Globus pallidus (tissue), 1 donor: ENCODE data around the gene PROB1.
"Not testable (repeated sequence)": the region's sequence is repeated elsewhere in the genome, so short reads cannot be mapped to it uniquely, and the experiment has no call there.

ENCODE experiments used
- DNase-seq: peaks from one replicate; pipeline ENCODE4 v3.0.0-alpha.2; 2015; ENCODE audit warnings: low spot score

The PROB1 gene

DNA sequence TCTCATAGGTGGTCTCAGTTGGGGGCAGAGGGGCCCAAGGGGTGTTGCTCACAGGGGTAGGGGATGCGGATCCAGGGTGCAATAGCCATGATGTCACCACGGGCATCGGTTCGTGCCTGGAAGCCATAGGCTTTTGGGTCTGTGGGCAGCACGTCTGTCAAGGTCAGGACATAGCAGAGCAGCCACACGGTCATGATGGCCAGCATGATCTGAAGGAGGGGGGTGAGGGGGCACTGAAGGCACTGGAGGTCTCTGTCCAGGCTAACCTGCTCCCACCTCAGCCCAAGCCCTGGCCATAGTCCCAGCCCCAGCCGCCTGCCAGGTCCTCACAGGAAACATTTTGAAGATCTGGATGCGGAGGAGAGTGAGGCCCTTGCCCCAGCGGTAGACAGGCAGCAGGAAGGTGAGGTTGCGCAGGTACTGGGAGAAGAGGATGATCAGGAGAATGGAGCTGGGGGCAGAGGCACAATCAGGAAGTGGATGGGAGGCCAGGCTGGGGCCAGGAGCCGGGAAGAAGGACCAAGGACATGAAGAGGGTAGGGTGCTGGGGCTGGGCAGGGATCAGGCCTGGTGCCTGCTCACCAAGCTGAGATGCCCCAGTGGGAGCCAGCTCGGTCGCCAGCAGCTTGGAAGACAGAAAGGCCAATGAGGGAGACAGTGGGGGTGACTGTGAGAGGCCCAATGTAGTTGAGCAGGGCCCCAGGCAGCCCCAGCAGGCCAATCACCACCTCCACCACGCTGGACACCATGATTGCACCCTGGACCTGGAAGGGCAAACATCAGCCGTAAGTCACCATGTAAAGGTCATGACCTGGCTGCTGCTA, 15.1 kb downstream of the PROB1 start:
- no peak for DNase-seq

DNA sequence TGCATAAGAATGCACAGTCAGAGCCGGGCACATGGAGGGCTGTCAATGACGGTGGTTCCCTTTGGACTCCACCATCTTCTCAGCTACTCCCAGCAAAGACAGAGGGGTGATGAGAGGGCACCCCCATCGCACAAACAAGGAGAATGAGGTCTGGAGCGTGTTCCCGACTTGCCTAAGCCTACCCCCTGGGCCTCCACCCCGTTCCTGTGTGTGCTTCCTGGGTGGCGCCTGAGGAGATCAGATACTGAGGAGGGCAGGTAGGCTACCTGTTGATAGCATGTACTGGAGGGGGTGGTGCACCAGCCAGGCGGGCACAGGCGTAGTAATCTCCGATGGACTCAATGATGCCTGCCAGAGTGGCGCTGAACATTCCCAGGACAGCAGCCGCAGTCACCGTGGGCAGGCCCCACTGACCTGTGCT, 16.0 kb downstream of the PROB1 start:
- DNase-seq = no peak

DNA sequence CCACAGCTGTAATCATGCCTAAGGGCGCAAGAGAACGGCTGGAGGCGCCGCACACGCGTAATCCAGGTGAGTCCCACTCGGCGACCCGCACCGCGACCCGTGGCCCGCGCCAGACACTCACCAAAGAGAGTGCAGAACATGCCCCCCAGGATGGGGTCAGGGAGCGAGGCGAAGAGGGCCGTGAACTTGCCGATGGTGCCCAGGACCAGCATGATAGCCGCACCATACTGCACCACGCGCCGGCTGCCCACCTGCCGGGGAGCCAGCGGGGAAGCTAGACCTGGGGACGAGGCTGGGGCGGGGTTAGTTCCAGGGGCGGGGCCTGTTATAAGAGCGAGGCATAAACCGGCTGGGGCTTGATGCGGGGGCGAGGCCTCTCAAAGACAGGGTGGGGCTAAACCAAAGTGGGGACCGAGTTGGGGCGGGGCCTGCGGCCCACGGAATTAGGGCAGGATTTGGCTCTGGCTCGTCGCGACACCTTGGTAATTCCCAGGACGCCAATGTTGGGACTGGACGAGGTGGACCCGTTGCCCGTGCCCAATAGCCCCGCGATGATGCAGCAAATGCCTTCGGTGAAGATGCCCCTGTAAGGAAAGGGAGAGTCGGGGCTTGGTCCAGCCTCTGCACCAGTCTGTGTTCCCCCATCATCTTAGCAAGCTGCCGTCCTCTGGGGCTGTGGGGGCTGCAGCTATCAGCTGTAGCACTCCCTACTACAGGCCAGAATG, 16.6 kb downstream of the PROB1 start:
- no peak for DNase-seq

DNA sequence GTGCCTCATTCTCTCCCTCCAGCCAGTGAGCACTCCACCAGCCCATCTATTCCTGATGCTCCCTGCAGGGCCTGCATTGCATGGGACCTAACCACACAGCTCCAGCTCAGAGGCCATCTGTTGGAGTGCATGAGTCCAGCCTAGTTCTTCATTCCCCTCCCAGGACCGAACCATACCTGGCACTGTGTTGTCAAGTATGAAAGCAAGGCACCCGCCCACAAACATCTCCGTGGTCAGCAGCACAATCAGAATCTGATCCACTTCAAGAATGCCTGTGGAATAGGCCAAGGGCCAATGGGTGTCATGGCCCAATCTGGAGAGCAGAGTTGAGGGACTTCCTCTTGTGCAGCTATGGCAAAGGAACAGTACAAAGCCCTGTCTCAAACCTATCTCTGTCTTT, 17.7 kb downstream of the PROB1 start:
- DNase-seq = no peak

DNA sequence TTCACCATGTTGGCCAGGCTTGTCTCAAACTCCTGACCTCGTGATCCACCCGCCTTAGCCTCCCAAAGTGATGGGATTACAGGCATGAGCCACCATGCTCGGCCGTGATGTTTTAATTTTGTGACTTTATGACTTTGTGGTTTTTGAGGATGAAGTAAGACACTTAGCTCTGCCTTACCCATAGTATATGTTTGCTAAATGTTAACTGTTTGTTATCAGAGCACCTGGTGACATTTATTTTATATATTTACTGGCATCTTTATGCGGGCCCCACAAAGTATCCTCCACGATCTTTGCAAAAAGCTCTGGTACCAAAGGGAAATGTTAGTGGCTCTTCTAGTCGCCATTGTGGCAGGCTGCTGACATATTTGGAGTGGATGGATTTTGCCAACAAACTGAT, 18.5 kb downstream of the PROB1 start:
- no peak for DNase-seq

DNA sequence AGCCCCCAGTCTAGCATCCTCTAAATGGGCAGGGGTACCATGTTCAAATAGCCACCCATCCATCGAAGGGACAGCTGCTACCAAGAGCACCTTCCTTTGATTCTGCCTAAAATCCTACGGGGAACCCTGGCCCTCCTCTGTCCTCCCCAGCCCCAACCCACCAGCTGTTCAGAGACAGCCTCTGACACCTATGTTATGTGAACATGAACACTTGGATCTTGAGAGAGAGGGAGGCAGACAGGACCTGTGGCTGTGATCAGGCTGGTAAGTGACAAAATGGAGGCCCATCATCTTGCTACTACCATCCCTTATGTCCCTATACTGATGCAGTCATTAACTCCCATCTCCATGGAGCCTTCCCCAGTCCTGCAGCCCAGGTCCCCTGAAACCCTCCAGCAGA, 20.0 kb downstream of the PROB1 start:
- no peak for DNase-seq

DNA sequence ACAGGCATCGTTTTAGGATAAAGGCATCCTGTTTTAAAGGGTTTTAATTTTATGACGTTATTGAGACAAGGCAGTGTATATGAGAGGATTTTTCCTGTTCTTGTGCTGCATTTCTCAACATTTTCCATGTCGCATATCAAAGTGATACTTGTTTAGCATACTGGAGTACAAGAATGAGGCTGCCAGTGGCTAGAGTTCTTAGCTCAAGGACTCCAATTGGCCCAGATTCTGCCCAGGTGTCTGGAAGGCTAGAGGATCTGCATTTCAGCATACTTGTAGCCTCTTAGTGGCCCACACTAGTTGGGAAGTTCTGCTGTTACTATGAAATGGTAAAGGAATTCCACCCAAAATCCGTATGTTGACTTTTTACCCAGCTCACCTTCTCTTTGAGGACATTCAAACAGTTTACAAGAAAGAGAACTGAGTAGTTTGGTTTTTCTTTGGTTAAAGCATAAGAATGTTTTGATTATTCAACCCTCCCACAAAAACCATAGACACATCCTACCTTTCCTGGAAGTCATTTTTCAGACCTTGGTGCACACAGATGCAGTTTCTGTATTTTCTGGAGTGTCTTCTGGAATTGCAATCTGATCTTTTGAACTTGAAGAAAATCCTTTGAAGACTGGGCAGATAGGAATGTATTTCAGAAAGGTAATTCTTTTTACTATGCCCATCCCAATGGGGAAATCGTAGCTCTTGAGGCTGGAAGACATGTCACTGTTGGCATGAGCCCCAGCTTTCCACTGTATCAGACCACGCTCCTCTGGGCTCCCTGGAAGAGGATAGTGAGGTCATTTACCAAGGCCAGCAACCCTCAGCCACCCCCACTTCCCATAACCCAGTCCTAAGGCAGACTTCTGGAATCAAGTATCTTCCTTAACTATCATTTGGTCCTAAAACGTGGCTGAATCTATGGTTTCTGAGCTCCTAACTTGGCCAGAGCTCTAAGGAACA, 23.1 kb downstream of the PROB1 start:
- DNase-seq = no peak

DNA sequence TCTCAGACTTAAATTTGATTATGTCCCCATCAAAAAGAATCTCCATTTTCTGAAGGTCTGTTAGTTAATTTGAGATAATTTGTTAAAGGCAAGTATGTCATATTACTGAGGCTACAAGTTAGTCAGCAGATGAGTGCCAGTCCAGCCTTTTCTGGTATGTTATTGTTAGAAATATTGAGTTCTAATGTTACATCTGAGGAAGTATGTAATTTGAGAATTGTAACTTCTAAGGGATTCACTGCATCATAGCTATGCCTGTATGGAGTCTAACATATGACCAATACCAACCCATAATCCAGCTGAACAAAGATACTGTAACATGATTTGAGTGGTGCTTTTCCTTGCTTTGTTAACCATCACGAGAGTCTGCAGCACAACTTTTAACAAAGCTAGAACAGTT, 25.7 kb downstream of the PROB1 start:
- no peak for DNase-seq

DNA sequence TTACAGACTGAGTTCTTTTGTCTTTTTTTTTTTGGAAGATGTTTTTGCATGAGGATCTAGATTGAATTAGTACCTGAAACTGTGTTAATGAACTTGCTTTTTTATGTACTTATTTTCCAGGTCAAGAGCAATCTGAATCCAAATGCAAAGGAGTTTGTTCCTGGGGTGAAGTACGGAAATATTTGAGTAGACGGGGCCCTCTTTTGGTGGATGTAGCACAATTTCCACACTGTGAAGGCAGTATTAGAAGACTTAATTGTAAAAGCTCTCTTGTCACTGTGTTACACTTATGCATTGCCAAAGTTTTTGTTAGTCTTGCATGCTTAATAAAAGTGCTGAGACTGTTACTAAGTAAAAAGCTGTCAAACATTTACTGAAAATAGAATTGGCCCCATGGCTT, 26.3 kb downstream of the PROB1 start:
- DNase-seq = peak; percentile 31

DNA sequence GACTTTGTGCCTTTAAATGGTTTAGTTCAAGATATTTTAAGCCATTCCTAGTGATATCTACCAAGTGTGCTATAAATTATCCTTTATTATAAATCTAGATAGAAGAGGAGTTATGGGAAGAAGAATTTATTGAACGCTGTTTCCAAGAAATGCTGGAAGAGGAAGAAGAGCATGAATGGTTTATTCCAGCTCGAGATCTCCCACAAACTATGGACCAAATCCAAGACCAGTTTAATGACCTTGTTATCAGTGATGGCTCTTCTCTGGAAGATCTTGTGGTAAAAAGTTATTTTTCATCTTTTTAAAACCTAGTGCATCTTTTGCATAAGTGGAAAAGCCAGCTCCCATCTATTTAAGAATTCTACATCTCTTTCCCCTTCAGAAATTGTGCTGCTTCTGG, 30.4 kb downstream of the PROB1 start:
- DNase-seq = no peak

DNA sequence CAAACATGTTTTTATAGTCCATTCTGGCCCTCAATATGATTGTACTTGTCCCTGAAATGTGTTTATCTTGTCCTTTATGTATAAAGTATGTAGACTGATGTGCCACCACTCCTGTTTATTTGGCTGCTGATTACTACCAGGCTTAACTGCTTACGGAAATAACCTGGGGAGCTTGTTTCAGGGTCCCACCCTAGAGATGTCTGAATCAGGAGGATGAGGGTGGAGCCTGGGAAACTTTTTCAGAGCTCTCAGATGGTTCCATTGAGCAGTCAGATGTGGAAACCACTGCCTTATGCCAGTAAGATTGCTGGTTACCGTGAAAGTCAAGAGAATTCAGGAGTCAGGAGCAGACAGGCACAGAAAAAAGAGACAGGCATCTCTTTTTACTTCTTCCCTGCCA, 31.0 kb downstream of the PROB1 start:
- DNase-seq = no peak

DNA sequence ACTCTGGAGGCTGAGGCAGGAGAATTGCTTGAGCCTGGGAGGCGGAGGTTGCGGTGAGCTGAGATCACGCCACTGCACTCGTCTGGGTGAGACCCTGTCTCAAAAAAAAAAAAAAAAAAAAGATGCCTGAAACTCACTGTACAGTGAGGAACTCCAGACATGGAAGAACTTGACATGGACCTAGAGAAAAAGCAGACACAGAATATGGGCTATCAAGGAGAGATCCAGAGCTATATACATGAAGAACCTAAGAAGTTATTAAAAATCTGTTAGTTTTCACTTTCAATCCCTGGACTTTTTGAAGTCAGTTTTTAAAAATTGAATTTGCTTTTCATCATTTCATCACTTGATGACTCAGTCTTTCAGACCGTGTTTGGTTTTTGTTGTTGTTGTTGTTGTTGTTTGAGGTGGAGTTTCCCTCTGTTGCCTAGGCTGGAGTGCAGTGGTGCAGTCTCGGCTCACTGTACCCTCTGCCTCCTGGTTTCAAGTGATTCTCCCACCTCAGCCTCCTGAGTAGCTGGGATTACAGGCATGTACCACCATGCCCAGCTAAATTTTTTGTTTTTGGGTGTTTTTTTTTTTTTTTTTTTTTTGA, 33.0 kb downstream of the PROB1 start:
- DNase-seq = no peak

DNA sequence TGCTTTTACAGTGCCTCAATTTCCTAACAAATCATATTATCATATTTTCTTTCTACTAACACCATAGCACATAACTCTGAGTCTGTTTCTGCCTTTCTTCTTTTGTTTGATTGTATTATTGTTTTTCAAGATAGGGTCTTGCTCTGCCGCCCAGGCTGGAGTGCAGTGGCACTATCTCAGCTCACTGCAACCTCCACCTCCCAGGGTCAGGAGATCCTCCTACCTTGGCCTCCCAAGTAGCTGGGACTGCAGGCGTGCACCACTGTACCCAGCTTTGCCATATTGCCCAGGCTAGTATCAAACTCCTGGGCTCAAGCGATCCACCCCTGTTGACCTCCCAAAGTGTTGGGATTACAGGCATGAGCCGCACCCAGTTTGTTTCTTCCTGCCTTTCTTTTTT, 34.5 kb downstream of the PROB1 start:
- DNase-seq = no peak

DNA sequence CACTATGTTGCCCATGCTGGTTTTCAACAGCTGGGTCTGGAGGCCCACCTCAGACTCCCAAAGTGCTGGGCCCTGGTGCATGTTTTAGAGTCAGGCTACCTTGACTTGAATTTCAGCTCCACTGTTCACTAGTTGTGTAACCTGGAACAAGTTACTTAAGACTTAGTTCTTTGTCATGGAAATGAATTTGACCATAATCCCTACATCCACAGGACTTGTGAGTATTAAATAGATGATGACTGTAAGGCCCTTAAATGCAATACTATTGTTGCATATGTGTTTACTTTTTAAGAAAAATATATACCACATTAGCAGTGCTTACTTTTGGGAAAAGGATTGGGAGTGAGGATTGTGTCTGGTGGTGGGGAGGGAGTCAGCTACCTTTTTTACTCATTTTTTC, 36.8 kb downstream of the PROB1 start:
- DNase-seq = no peak

DNA sequence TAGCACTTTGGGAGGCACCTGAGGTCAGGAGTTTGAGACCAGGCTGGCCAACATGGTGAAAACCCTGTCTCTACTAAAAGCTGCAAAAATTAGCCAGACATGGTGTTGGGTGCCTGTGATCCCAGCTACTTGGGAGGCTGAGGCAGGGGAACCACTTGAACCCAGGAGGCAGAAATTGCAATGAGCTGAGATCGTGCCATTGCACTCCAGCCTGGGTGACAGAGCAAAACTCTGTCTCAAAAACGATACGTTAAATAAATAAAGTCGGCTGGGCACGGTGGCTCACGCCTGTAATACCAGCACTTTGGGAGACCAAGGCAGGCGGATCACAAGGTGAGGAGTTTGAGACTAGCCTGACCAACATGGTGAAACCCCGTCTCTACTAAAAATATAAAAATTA, 39.0 kb downstream of the PROB1 start:
- not testable (repeated sequence) for DNase-seq

DNA sequence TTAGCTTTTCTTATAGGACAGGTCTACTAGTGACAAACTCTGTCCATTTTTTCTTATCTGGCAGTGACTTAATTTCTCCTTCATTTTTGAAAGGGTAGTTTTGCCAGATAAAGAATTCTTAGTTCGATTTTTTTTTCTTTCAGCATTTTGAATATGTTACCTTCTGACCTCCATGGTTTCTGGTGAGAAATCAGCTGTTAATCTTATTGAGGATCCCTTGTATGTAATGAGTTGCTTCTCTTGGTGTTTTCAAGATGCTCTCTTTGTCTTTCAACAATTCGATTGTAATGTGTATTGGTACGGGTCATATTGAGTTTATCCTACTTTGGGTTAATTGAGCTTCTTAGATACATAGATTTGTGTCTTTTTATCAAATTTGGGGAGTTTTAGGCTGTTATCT, 40.7 kb downstream of the PROB1 start:
- no peak for DNase-seq

DNA sequence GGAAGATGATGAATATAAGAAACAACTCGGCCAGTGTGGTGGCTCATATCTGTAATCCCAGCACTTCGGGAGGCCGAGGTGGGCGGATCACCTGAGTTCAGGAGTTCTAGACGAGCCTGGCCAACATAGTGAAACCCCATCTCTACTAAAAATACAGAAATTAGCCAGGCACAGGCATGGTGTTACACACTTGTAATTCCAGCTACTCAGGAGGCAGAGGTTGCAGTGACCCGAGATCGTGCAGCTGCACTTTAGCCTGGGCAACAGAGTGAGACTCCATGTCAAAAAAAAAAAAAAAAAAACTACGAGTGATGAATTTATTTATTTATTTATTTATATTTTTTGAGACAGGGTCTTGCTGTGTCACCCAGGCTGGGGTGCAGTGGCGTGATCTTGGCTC, 47.0 kb downstream of the PROB1 start:
- not testable (repeated sequence) for DNase-seq

DNA sequence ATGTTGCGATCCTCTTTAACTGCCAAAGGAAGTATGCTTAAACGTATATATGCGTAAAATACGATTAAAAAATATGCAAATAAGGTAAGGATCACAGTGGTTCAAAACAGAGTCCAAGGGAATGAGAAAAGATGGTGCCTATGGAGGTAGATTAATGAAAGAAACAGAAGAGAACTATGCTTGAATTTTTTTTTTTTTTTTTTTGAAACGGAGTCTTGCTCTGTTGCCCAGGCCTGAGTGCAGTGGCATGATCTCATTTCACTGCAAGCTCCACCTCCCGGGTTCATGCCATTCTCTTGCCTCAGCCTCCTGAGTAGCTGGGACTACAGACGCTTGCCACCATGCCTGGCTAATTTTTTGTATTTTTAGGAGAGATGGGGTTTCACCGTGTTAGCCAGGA, 49.5 kb downstream of the PROB1 start:
- not testable (repeated sequence) for DNase-seq

DNA sequence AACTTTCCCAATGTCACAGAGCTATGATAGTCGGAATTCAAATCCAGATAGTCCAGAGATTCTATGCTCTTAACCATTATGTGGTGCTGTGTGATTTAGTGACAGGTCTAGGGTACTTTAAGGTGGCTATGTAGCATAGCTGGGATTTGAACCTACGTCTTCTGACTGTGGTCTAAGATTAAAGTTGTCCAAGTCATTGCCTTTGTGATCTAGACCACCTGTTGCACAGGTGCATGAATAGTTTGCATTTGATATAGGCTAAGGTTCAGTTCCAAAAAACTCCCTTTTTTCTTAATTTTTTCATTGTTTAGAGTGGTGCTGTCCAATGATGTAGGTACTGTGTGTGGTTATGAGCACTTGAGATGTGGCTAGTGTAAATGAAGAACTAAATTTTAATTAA, 50.7 kb downstream of the PROB1 start:
- DNase-seq = no peak

DNA sequence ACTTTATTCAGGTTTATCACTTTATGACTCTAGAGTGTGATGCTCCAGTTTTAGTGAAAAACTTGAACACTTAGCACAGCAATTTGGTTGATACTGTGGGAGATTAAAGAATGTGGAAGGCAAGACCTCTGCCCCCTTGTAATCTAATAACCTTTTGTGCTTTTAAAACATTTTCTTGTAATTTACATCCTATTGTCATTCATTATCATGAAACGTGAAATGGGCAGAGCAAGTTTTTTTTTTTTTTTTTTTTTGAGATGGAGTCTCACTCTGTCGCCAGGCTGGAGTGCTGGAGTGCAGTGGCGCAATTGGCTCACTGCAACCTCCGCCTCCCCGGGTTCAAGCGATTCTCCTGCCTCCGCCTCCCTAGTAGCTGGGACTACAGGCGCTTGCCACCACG, 51.4 kb downstream of the PROB1 start:
- DNase-seq = no peak

DNA sequence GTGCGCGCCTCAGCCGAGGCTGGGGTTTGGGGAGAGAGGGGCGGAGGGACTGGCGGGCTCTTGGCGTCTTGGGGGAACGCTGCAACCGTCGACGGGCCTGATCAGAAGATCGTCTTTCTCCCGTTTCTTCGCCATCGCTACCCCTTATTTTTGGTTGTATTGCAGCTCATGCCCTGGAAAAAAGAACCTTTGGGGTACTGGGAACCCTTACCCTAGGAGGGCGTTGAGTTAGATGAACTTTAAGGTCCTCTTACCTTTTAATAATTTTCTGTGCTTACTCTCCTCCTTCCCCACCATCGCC, 52.5 kb downstream of the PROB1 start:
- no peak for DNase-seq

DNA sequence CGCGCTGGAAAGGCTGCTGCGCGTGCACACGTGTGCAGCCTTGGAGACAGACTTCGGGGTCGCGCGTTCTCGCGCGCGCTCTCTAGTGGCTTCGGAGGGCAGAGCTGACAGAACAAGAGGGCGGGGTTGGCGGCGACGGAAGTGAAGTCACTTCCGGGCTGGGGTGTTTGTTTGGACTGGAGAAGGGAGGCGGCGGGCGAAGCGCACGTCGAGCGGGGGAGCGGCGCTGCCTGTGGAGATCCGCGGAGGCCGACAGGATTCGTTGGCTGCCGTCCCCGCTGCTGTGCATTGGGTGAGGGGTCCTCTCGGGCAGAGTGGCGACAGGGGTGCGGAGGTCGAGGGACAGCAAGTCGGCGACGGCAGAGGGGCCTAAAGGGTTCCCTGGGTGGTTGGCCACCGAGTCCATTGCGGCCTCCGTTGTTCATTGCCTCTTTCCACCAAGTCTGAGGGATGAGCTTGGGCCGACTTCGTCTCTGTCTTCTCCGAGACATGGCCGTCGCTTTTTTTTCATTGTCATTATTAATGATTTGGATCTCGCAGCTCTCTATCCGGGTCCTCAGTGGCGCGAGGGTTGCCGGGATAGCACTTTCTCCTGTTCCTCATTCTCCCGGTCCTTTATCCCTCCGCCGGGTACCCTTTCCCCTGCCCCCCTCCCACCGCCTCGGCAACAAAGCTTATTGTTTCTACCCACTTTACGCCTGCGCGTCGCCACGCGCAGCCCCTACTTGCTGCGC, 53.0 kb downstream of the PROB1 start, which contains the start of gene PAIP2:
PAIP2 (plus strand) TSS at position 166 of the 734 bp plus-strand sequence. CDS start 21,931 bp downstream, outside the sequence.
- peak; percentile 97 for DNase-seq
